GM21786 (cell line): ENCODE results near the gene MCOLN2.
"Not testable (repeated sequence)": the region's sequence is repeated elsewhere in the genome, so short reads cannot be mapped to it uniquely, and the experiment has no call there.

ENCODE experiments used
- ATAC-seq: cut with Tn5 transposase; IDR thresholded peaks from one replicate; pipeline ENCODE4 v1.9.1; 2021; ENCODE audit not compliant: unreplicated experiment

The MCOLN2 gene

DNA sequence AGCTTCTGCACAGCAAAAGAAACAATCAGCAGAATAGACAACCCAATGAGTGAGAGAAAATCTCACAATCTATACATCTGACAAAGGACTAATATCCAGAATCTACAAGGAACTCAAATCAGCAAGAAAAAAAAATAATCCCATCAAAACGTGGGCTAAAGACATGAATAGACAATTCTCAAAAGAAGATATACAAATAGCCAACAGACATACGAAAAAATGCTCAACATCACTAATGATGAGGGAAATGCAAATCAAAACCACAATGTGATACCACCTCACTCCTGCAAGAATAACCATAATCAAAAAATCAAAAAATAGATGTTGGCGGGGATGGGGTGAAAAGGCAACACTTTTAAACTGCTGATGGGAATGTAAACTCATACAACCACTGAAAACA lies 10.4 kb downstream of the MCOLN2 start:
- not testable (repeated sequence) for ATAC-seq

DNA sequence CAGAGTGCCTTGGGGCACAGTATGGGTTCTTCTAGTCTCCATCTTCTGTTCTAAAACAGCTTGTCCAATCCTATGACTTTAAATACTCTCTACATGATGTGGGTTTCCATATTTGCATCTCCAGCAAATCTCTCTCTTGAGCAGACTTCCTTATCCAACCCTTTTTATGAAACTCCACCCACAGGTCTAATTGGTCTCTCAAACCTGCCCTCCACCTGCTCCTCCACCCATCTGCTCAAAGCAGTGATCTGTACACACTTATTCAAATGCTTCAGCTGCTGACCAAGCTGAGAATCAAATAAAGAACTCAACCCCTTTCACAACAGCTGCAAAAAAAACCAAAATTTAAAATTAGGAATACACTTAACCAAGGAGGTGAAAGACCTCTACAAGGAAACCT lies 11.5 kb downstream of the MCOLN2 start:
- ATAC-seq = no peak

DNA sequence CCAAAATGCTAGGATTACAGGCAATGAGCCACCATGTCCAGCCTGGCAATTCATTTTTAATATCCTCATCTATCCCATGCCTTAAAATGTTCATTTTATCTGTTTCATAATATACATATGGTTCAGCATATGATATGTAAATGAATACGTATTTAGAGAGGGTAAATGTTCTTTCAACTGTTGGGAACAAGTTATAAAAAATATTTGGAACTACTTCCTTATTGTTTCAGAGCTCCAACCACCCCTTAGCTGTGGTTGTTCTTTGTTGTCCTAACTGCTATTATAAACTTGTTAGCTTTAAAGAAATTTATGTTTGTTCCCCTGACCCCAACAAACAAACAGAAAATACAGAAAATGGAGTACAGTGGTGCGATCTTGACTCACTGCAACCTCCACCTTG lies 14.5 kb downstream of the MCOLN2 start:
- no peak for ATAC-seq

DNA sequence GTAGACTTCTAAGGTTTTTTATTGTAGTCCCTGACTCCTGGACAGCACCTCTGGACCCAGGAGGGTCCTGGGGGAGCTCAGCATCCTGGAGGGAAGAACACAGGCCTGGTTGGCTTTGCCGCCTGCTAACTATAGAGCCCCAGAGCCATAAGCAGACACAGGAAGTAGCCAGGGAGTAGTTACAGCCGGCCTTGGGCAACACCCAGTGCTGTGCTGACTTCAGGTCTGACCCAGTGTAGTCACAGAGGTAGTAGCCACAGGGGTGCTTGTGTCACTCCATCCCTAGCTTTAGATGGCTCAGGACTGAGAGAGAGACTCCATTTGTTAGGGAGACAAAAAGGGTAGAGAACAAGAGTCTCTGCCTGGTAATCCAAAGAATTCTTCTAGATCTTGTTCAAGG lies 21.9 kb downstream of the MCOLN2 start:
- peak; percentile 37 for ATAC-seq

DNA sequence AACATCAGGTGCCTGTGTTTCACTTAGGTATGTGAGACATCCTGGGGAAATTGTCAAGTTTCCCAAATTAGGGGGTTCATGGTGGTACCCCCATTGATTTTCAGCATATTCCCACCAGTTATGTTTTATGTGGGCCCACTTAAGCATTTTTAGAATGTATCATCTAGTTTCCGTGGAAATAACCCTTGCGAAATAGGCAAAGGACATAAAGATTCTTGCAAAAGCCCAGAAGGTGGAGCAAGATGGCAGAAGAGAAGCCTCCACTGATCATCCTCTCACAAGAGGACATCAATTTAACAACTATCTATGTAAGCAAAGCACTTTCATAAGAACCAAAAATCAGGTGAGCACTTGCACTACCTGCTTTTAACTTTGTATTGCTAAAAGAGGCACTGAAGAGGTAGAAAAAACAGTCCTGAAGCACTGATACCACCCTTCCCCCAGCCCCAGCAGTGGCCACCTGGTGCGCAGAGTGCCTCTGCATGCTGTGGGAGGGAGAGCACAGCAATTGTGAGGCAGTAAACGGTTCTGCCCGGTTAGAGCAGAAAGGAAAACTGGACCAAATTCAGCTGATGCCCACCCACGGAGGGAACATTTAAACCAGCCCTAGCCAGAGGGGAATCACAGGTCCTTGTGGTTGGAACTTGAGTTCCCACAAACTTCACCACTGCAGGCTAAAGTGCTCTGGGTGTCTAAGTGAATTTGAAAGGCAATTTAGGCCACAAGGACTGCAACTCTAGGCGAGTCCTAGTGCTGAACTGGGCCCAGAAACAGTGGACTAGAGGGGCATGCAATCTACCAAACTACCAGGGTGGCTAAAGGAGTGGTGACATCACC lies 23.2 kb downstream of the MCOLN2 start:
- ATAC-seq = peak; percentile 31

DNA sequence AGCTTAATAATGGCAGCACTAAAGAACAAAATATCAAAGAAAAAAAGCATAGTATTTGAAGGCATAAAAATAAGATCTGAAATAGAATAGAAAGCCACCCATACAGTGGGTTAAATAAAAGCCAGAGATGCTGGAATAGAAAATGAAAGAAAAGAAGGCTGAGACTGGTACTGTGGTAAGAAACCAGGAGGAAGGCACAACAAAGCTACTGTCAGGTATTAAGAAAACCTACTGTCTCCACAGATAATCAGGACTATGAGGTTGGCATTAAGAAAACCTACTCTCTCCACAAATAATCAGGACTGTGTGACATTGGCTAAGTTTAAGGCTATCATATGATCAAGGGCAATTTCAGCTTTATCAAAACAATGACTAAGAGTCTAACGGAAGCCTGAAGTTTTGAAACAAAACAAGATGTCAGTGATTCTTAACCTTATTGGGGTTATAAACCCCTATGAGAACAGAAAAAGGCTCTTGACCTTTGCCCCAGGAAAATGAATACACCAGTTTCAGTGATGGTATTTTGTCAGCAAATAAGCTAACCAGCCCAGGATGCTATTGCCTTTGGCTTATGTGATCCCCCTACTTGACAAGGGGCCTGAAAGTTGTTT lies 24.4 kb downstream of the MCOLN2 start:
- ATAC-seq = peak; percentile 35

DNA sequence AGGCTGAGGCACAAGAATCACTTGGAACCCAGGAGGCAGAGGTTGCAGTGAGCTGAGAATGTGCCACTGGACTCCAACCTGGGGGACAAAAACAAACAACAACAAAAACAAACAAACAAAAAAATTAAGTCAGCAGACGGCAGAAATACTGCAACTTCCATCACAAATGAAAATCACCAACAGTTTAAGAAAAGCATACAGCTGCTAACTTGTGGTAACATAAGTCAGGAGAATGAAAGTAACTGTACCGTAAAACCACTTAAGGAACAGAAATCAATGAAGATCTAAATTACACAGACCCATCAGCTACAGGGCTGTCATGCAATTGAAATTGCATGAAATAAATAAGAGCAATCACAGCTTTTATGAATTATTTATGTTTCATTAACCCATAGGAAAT lies 25.0 kb downstream of the MCOLN2 start:
- peak; percentile 25 for ATAC-seq

DNA sequence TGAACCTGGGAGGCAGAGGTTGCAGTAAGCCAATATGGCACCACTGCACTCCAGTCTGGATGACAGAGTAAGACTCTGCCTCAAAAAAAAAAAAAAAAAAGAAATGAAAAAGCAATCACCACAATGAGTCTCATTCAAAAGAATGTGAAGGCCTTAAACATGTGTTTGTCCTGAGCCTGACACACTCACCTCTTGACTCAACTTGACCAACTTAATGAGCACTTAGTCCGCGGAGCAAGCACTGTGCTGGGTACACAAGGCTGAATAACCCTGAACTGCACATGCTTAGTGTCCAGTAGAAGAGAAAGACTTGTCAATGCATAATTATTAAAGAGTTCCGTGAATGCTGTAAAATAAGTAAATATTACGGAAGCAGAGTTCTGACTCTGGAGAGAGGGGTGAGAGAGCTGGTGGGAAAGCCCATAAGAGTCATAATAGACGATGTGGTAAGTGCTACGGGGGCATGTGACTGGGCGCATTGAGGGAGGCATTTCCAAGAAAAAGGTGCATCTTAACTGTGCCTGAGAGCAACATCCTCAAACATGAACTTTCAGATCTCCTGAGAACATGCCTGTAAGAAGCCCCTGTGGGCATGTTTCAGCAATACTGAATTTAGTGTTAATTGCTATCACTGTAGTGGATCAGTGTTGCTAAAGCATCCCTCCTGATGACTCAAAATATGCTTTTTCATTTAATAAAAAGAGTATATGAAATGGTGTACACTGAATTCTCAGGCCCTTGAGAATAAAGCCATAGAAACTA lies 27.2 kb downstream of the MCOLN2 start:
- ATAC-seq = peak; percentile 49

DNA sequence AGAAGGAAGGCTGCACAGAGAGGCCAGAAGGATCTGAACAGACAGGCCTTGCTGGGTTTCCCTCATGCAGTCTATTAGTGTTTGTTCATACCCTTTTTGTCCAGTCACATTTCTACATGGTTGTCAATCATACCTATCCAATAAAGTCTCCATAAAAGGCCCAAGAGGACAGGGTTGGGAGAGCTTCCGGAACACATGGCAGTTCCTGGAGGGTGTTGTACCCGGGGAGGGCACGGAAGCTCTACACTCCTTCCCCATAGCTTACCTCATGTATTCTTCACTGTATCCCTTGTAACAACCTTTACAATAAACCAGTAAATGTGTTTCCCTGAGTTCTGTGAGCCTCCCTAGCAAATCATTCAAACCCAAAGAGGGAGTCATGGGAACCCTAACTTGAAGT lies 28.0 kb downstream of the MCOLN2 start:
- ATAC-seq = no peak

DNA sequence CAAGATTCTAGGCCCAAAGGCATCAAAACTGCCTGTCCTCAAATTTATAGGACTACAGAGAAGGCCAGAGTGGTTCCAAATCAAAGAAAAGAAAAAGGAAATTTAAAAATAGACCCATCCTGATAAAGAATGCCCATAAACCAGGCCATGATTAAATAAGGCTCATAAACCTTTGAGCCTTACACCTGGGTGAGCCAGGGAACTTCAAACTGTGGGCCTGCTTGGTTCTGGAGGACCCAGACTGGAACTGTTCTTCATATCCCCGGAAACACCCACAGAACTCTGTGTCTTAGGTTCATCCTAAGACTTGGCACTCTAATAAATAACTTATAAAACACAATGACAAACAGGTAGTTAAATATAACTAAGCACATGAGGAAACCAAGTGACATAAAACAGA lies 28.8 kb downstream of the MCOLN2 start:
- no peak for ATAC-seq

DNA sequence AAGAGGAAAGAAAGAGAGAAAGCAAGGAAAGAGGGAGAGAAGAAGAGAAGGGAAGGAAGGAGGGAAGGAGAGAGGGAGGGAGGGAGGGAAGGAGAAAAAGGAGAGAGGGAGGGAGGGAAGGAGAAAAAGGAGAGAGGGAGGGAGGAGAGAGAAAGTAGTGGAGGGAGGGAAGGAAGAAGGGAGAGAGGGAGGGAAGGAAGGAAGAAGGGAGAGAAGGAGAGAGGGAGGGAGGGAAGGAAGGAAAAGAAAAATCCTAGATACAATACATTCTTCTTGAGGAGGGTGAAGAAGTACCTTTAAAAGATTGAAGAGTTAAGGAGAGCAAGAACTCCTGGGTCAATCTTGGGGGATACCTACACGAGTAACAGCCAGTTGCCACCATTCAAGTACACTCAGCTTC lies 29.2 kb downstream of the MCOLN2 start:
- no peak for ATAC-seq

DNA sequence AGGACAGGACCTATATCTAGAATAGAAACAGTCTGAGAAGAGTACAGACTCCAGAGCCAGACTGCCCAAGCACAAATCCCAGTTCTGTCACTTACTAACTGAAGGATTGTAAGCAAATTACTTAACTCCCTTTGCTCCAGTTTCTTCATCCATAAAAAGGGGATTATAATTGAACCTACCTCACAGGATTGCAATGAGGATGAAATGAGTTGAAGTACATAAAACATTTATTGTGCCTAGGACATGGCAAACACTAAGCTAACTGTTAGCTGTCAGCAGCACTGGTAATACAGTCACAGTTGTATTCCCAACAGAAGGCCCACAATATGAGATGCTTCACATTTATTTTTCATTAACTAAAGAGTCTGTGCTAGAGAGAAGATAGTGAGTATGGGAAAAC lies 33.9 kb downstream of the MCOLN2 start:
- no peak for ATAC-seq

DNA sequence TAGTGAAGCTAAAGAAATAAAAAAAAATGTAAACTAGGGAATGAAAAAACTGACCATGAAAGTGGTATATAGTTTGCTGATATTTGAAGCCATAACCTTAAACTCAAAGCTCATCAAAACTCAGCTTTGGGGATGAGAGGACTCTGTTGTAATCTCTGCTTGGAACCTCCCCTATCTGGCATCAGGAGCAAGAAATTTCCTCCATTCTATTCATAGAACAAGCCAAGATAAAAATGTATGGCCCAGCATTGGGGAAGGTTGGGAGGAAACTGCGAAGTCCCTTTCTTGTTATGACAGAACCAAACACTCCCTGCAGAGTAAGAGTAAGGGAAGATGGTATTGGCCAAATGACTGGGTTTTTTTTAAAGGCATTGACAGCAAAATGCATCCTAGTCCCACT lies 35.6 kb downstream of the MCOLN2 start:
- ATAC-seq = no peak

DNA sequence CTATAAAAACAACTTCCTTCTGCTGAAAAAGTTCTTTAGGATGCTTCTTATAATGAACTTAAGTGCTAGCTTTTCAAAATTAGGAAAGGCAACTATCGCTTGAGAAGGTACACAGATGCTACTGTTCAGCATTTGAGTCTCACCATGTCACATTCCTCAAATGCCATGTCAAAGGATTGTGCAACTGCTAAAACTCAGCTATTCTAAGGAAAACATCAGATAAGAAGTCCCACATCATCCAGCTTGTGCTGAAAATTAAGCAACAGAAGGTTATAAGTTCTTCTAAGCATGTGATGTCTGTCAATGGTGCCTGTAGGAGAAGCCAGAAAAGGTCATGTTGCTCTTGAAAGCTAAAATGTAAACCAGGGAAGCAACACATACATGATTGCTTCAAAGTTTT lies 36.5 kb downstream of the MCOLN2 start:
- ATAC-seq = no peak

DNA sequence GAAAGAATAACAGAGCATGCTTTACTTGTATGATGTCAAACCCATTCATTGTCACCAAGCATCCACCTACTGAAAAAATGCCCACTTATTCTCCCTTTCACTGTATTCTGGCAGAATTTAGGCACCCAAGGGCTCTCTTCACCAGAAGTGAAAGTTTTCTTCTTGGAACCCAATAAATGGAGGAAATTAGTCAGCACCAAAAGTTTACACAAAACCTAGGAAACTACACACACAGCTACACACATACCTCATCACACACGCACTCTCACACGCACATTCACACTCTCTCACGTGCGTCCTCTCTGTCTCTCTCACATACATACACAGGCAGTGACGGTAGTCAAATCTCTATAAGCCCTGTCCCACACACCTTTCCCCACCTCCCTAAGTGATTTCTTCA lies 37.6 kb downstream of the MCOLN2 start:
- ATAC-seq = peak; percentile 88

DNA sequence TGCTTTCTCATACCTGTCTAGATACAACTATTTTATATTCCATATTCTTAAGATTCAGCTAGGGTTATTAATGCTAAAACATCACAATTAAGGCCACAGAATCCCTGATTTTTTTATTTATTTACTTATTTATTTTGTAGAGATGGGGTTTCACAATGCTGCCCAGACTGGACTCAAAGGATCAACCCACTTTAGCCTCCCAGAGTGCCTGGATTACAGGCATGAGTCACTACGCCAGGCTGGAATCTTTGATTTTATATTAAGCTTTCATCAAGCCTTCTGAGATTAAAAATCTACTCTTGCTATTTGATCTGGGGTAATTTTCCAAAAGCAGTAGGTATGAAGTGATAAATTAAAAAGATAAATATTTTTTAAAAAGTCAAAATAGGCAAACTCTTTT lies 38.9 kb downstream of the MCOLN2 start:
- ATAC-seq = no peak

DNA sequence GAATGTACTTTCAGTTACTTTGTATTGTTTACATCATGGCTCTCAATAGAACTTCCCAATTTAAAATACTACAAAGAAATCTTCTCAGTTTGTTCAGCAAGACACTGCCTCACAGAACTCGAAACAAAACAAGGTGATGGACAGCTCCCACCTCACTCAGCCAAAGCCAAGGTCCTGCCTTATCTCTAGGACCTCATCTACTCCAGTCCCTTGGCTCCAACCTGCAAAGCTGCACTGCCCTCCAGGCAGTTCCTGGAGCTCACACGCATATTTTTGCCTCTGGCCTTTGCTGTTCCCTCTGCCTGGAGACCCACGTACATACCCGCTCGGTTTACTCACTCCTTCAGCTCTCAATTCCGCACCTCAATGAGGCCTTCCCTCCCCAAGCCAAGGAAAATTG lies 40.3 kb downstream of the MCOLN2 start:
- ATAC-seq = no peak

DNA sequence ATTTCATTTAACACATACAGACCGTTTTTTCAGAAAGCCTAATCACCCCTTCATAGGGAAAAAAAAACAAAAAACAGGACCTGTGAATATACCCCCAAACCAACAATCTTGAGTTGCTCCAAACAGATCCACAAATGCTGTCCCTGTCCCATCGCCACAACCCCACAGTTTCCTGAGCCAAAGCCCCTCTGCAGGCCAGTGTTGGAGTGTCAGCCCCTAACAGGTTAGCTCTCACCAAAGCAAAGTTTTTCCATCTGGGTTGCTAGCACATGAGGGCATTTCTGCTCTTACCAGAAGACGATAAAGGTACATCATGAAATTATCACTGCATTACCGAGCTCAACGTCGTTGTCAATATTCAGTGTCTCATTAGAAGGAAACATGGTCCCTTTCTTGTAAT lies 40.8 kb downstream of the MCOLN2 start:
- ATAC-seq = no peak

DNA sequence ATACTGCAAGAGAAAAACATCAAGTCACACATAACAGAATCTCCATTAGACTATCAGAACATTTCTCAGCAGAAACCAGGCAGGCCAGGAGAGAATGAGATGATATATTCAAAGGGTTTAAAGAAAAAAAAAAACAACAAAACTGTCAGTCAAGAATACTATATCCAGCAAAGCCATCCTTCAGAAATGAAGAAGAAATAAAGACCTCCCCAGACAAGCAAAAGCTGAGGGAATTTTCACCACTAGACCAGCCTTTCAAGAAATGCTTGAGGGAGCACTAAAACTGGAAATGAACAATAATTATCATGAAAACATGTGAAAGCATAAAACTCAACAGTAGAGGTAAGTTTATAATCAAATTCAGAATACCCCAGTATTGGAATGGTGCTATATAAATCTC lies 47.2 kb downstream of the MCOLN2 start:
- no peak for ATAC-seq

DNA sequence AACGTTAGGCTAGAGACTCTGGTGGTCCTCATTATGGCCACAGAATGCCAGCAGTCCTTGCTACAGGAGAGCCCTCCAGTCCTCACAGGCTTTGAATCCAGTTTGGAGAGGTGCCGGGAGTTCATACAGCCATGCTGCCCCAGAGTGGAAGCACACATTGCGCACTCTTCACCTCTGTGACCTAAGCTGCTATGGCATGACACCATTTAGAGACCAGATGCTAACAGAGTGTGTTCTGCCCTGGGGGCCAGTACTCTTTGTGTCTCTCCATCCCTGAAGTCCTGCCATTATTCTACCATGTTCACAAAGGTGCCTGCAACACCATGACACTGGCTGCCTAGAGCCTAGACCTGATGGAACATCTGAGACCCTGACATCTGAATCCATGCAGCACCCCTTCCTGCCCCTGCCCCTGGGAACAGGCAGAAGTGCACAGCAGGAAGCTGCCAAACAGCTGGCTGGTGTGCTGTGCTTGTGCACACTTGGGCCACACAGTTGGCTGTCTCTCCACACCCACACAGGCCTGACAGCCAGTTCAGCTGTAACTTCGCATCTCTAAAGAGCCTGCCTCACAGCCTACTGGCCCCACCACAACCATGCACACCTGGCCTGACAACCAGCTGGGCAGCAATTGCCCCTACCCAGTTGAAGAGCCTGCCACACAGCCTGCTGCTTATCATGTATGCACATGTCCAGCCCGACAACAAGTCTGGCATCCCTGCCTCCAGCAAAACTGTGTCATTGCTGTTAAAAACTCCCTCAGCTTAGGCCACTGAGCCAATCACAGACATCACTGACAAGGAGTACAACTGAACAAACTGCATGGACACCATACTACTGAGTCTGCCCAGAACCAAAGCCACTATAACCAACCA lies 49.1 kb downstream of the MCOLN2 start:
- ATAC-seq = no peak

DNA sequence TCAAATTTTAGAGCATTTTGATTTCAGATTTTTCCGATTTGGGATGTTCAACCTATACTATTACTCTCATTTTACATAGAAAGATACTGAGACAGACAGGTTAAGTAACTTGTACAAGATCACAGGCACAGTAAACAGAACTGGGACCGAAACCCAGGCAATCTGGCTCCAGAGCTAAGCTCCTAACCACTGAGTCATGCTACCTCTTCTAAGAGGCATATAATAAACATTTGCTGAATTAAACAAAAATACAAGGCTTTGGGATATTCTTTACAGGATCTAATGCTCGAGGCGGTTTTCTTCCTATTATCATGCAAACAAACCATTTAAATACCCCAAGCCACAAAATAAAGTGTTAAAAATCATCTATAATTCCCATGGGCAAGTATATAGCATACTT lies 50.3 kb downstream of the MCOLN2 start:
- no peak for ATAC-seq
